ENCODE results near the gene TGFBR3.

Gene TGFBR3

GRCh38 chr1:91680556-91681155 is 205.3 kb downstream of the TGFBR3 start:
- H3K4me2 ChIP-seq (ENCODE audit: insufficient read depth, low read length, poor library complexity, severe bottlenecking) = no peak overlapping the region
- H2BK15ac ChIP-seq (ENCODE audit: low read length) = no peak overlapping the region
- H2AK5ac ChIP-seq (ENCODE audit: low read depth, low read length) = no peak overlapping the region
- H3K4me3 ChIP-seq (ENCODE audit: low read length in 2 of 2) = no peak overlapping the region
- H3K9me3 ChIP-seq (replicated peaks in 1 of 2; ENCODE audit: control insufficient read depth in 2 of 2, insufficient read depth in 1 of 2, low read depth in 1 of 2, low read length in 2 of 2) = no peaks in the 10 kb centered on the region
- H3K27ac ChIP-seq (replicated peaks; ENCODE audit: low read length) = no peak overlapping the region
- H2BK5ac ChIP-seq (ENCODE audit: low read length) = no peak overlapping the region
- no peak overlapping the region for H3K14ac ChIP-seq (ENCODE audit: low read length)
- H2BK120ac ChIP-seq (ENCODE audit: low read depth, low read length) = no peak overlapping the region
- H2AFZ ChIP-seq (ENCODE audit: low read length) = no peak overlapping the region
- H3K36me3 ChIP-seq (replicated peaks in 1 of 2; ENCODE audit: control insufficient read depth in 2 of 2, insufficient read depth in 2 of 2, low read length in 2 of 2) = no peaks in the 10 kb centered on the region
- DNase-seq (ENCODE audit: low spot score) = no peak
- peaks cover 18% of the 10 kb centered on the region in 2 donors for H3K4me1 ChIP-seq (ENCODE audit: control insufficient read depth in 2 of 2, insufficient read depth in 1 of 2, low read depth in 1 of 2, low read length in 2 of 2)
- H3K18ac ChIP-seq (ENCODE audit: low read length) = no peak overlapping the region
- no peak overlapping the region for H4K8ac ChIP-seq (ENCODE audit: low read depth, low read length)
- WGBS, 2 donors (ENCODE audit: extremely low coverage in 2 of 2, insufficient read length in 2 of 2, insufficient replicate concordance in 1 of 2) = no CpG with 5 or more reads among the region's 4 CpGs
- H3K23ac ChIP-seq (ENCODE audit: low read depth, low read length, poor library complexity) = no peak overlapping the region
- H4K91ac ChIP-seq (ENCODE audit: low read depth, low read length, poor library complexity) = no peak overlapping the region
- no peaks in the 10 kb centered on the region for H3K27me3 ChIP-seq (ENCODE audit: control insufficient read depth in 3 of 3, insufficient read depth in 3 of 3, low read depth in 1 of 3, low read length in 3 of 3)
- no peaks in the 10 kb centered on the region for H3K79me1 ChIP-seq (ENCODE audit: low read depth, low read length)
- H3K4ac ChIP-seq (ENCODE audit: low read length) = no peak overlapping the region
- H2BK12ac ChIP-seq (ENCODE audit: low read length) = no peak overlapping the region
- no peak overlapping the region for H3K9ac ChIP-seq (ENCODE audit: low read depth, low read length, poor library complexity)

GRCh38 chr1:91679446-91679845 is 206.5 kb downstream of the TGFBR3 start:
- Histone ChIP-seq H3K4ac (ENCODE audit: low read length) (no peak overlapping the region), H3K9me3 (replicated peaks in 1 of 2; ENCODE audit: control insufficient read depth in 2 of 2, insufficient read depth in 1 of 2, low read depth in 1 of 2, low read length in 2 of 2) (no peaks in the 10 kb centered on the region), H2AFZ (ENCODE audit: low read length) (no peak overlapping the region), H3K23ac (ENCODE audit: low read depth, low read length, poor library complexity) (no peak overlapping the region), H2BK12ac (ENCODE audit: low read length) (no peak overlapping the region), H3K4me2 (ENCODE audit: insufficient read depth, low read length, poor library complexity, severe bottlenecking) (no peak overlapping the region), H3K18ac (ENCODE audit: low read length) (no peak overlapping the region), H3K4me3 (ENCODE audit: low read length in 2 of 2) (no peak overlapping the region), H3K9ac (ENCODE audit: low read depth, low read length, poor library complexity) (no peak overlapping the region), H3K27ac (replicated peaks; ENCODE audit: low read length) (no peak overlapping the region), H2BK120ac (ENCODE audit: low read depth, low read length) (no peak overlapping the region), H4K91ac (ENCODE audit: low read depth, low read length, poor library complexity) (no peak overlapping the region), H2BK15ac (ENCODE audit: low read length) (no peak overlapping the region), H2BK5ac (ENCODE audit: low read length) (no peak overlapping the region), H3K14ac (ENCODE audit: low read length) (no peak overlapping the region), H2AK5ac (ENCODE audit: low read depth, low read length) (no peak overlapping the region), H3K79me1 (ENCODE audit: low read depth, low read length) (no peaks in the 10 kb centered on the region), H4K8ac (ENCODE audit: low read depth, low read length) (no peak overlapping the region), H3K4me1 (ENCODE audit: control insufficient read depth in 2 of 2, insufficient read depth in 1 of 2, low read depth in 1 of 2, low read length in 2 of 2) (peaks cover 11 to 12% of the 10 kb centered on the region in 2 donors), H3K27me3 (ENCODE audit: control insufficient read depth in 3 of 3, insufficient read depth in 3 of 3, low read depth in 1 of 3, low read length in 3 of 3) (no peaks in the 10 kb centered on the region), H3K36me3 (replicated peaks in 1 of 2; ENCODE audit: control insufficient read depth in 2 of 2, insufficient read depth in 2 of 2, low read length in 2 of 2) (no peaks in the 10 kb centered on the region)
- no peak for DNase-seq (ENCODE audit: low spot score)
- WGBS, 2 donors (ENCODE audit: extremely low coverage in 2 of 2, insufficient read length in 2 of 2, insufficient replicate concordance in 1 of 2) = no CpG with 5 or more reads among the region's 4 CpGs

- H2BK120ac ChIP-seq (ENCODE audit: low read depth, low read length) = no peak overlapping the region
- no peak overlapping the region for H3K4me3 ChIP-seq (ENCODE audit: low read length in 2 of 2)
- H3K9me3 ChIP-seq (replicated peaks in 1 of 2; ENCODE audit: control insufficient read depth in 2 of 2, insufficient read depth in 1 of 2, low read depth in 1 of 2, low read length in 2 of 2) = no peaks in the 10 kb centered on the region
- H3K9ac ChIP-seq (ENCODE audit: low read depth, low read length, poor library complexity) = no peak overlapping the region
- no peaks in the 10 kb centered on the region for H3K79me1 ChIP-seq (ENCODE audit: low read depth, low read length)
- no peak overlapping the region for H3K23ac ChIP-seq (ENCODE audit: low read depth, low read length, poor library complexity)
- H2BK12ac ChIP-seq (ENCODE audit: low read length) = no peak overlapping the region
- H3K27ac ChIP-seq (replicated peaks; ENCODE audit: low read length) = no peak overlapping the region
- no peak overlapping the region for H3K4ac ChIP-seq (ENCODE audit: low read length)
- no peaks in the 10 kb centered on the region for H3K4me1 ChIP-seq (ENCODE audit: control insufficient read depth in 2 of 2, insufficient read depth in 1 of 2, low read depth in 1 of 2, low read length in 2 of 2)
- DNase-seq (ENCODE audit: low spot score) = no peak
- no peak overlapping the region for H2AK5ac ChIP-seq (ENCODE audit: low read depth, low read length)
- H2AFZ ChIP-seq (ENCODE audit: low read length) = no peak overlapping the region
- no CpG with 5 or more reads among the region's 2 CpGs for WGBS, 2 donors (ENCODE audit: extremely low coverage in 2 of 2, insufficient read length in 2 of 2, insufficient replicate concordance in 1 of 2)
- H3K4me2 ChIP-seq (ENCODE audit: insufficient read depth, low read length, poor library complexity, severe bottlenecking) = no peak overlapping the region
- no peak overlapping the region for H3K18ac ChIP-seq (ENCODE audit: low read length)
- no peak overlapping the region for H2BK5ac ChIP-seq (ENCODE audit: low read length)
- no peak overlapping the region for H3K14ac ChIP-seq (ENCODE audit: low read length)
- no peak overlapping the region for H4K8ac ChIP-seq (ENCODE audit: low read depth, low read length)
- no peak overlapping the region for H4K91ac ChIP-seq (ENCODE audit: low read depth, low read length, poor library complexity)
- no peak overlapping the region for H2BK15ac ChIP-seq (ENCODE audit: low read length)
- H3K36me3 ChIP-seq (replicated peaks in 1 of 2; ENCODE audit: control insufficient read depth in 2 of 2, insufficient read depth in 2 of 2, low read length in 2 of 2) = no peaks in the 10 kb centered on the region
- H3K27me3 ChIP-seq (ENCODE audit: control insufficient read depth in 3 of 3, insufficient read depth in 3 of 3, low read depth in 1 of 3, low read length in 3 of 3) = no peaks in the 10 kb centered on the region
Measured at GRCh38 chr1:91676030-91676429, 209.9 kb downstream of the TGFBR3 start.

GRCh38 chr1:91674107-91674506 is 211.8 kb downstream of the TGFBR3 start:
- Histone ChIP-seq H3K27ac (replicated peaks; ENCODE audit: low read length) (no peak overlapping the region), H3K27me3 (ENCODE audit: control insufficient read depth in 3 of 3, insufficient read depth in 3 of 3, low read depth in 1 of 3, low read length in 3 of 3) (no peaks in the 10 kb centered on the region), H2AK5ac (ENCODE audit: low read depth, low read length) (no peak overlapping the region), H2BK5ac (ENCODE audit: low read length) (no peak overlapping the region), H4K91ac (ENCODE audit: low read depth, low read length, poor library complexity) (no peak overlapping the region), H2BK12ac (ENCODE audit: low read length) (no peak overlapping the region), H4K8ac (ENCODE audit: low read depth, low read length) (no peak overlapping the region), H3K4me3 (ENCODE audit: low read length in 2 of 2) (no peak overlapping the region), H3K36me3 (replicated peaks in 1 of 2; ENCODE audit: control insufficient read depth in 2 of 2, insufficient read depth in 2 of 2, low read length in 2 of 2) (no peaks in the 10 kb centered on the region), H2BK120ac (ENCODE audit: low read depth, low read length) (no peak overlapping the region), H2BK15ac (ENCODE audit: low read length) (no peak overlapping the region), H3K79me1 (ENCODE audit: low read depth, low read length) (no peaks in the 10 kb centered on the region), H2AFZ (ENCODE audit: low read length) (no peak overlapping the region), H3K4ac (ENCODE audit: low read length) (no peak overlapping the region), H3K9me3 (replicated peaks in 1 of 2; ENCODE audit: control insufficient read depth in 2 of 2, insufficient read depth in 1 of 2, low read depth in 1 of 2, low read length in 2 of 2) (no peaks in the 10 kb centered on the region), H3K4me2 (ENCODE audit: insufficient read depth, low read length, poor library complexity, severe bottlenecking) (no peak overlapping the region), H3K14ac (ENCODE audit: low read length) (no peak overlapping the region), H3K4me1 (ENCODE audit: control insufficient read depth in 2 of 2, insufficient read depth in 1 of 2, low read depth in 1 of 2, low read length in 2 of 2) (peaks cover 0 to 3% of the 10 kb centered on the region in 2 donors), H3K23ac (ENCODE audit: low read depth, low read length, poor library complexity) (no peak overlapping the region), H3K18ac (ENCODE audit: low read length) (no peak overlapping the region), H3K9ac (ENCODE audit: low read depth, low read length, poor library complexity) (no peak overlapping the region)
- no peak for DNase-seq (ENCODE audit: low spot score)
- no CpG with 5 or more reads among the region's 2 CpGs for WGBS, 2 donors (ENCODE audit: extremely low coverage in 2 of 2, insufficient read length in 2 of 2, insufficient replicate concordance in 1 of 2)

Data from neuronal stem cell (in vitro differentiated cells).